ENCODE measurements around the gene FBF1. TPM values are rescaled to one million over a fixed set of nuclear protein-coding genes. Genes with fewer than 3 reads are reported as not detected.
A peak's percentile ranks its signal among the peaks of the same experiment; 100 is the strongest.

FBF1 gene
- total RNA-seq, 1 donor from 2014 or later = 19.4 TPM

- peaks cover 11% of the 10 kb centered on the region for H3K36me3 Mint-ChIP-seq (ENCODE audit: low read depth)
- no peak for DNase-seq (ENCODE audit: low spot score)
- H3K27ac Mint-ChIP-seq = no peak overlapping the region
- no peak overlapping the region for H3K4me3 Mint-ChIP-seq
- no peaks in the 10 kb centered on the region for H3K27me3 Mint-ChIP-seq (ENCODE audit: insufficient read depth)
- H3K9me3 Mint-ChIP-seq = no peaks in the 10 kb centered on the region
- intact Hi-C loops (cut with micrococcal nuclease) = loop anchor here (10.0 kb wide), 1 partner anchor 372 kb away; no protein-coding TSS in a partner anchor
- H3K4me1 Mint-ChIP-seq (ENCODE audit: low read depth) = peaks cover 16% of the 10 kb centered on the region
Observed at GRCh38 chr17:75902406-75902805, 38.4 kb downstream of the FBF1 start.

GRCh38 chr17:75901727-75902126 is 39.1 kb downstream of the FBF1 start:
- Mint-ChIP-seq H3K4me1 (ENCODE audit: low read depth) (peaks cover 19% of the 10 kb centered on the region), H3K27me3 (ENCODE audit: insufficient read depth) (no peaks in the 10 kb centered on the region), H3K4me3 (no peak overlapping the region), H3K36me3 (ENCODE audit: low read depth) (peaks cover 11% of the 10 kb centered on the region), H3K27ac (no peak overlapping the region), H3K9me3 (no peaks in the 10 kb centered on the region)
- DNase-seq (ENCODE audit: low spot score) = no peak
- intact Hi-C loops (cut with micrococcal nuclease) = loop anchor here (10.0 kb wide), 1 partner anchor 373 kb away; no protein-coding TSS in a partner anchor

DNA sequence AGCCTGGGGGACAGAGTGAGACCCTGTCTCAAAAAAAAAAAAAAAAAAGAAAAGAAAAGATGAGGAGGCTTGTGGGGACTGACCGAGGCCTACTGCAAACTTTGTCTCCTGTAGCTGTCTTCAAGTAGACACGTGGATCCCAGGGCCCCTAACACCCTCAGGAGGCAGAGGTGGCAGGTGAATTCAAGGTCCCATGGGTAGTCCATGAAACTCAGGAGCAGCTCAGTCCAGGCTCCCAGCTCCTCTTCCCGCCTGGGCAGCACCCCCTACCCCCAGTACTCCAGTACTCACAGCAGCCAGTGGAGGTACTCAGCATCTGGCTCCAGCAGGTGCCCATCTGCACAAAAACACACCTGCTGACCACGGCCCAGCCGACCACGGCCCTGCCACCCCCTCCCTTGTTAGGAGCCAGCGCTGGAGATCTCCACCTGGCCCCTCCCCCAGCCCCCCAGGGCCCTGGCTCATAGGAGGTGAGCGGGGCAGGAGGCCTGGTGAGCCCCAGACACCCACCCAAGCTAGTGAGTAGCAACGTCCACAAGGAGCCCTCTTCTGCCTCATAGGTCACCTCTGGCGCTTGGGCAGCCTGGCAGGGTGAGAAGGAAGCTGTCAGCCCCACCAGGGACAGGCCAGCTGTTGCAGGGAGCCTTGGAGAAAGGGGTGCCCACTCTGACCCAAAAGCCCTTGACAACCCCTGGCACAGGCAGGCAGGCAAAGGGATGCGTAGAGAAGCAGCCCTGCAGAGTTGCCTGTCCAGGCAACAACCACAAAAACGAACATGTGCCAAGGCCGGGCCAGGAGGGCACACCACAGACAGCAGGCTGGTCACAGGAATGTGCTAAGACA is 39.9 kb downstream of the FBF1 start:
- Mint-ChIP-seq H3K36me3 (ENCODE audit: low read depth) (peaks cover 11% of the 10 kb centered on the region), H3K9me3 (no peaks in the 10 kb centered on the region), H3K4me1 (ENCODE audit: low read depth) (peaks cover 12% of the 10 kb centered on the region), H3K27ac (no peak overlapping the region), H3K27me3 (ENCODE audit: insufficient read depth) (no peaks in the 10 kb centered on the region), H3K4me3 (no peak overlapping the region)
- intact Hi-C loops (cut with micrococcal nuclease) = loop anchor here (10.0 kb wide), 1 partner anchor 374 kb away; no protein-coding TSS in a partner anchor
- no peak for DNase-seq (ENCODE audit: low spot score)

GRCh38 chr17:75899767-75900468 is 40.9 kb downstream of the FBF1 start:
- Mint-ChIP-seq H3K27ac (no peak overlapping the region), H3K36me3 (ENCODE audit: low read depth) (peaks cover 20% of the 10 kb centered on the region)

DNA sequence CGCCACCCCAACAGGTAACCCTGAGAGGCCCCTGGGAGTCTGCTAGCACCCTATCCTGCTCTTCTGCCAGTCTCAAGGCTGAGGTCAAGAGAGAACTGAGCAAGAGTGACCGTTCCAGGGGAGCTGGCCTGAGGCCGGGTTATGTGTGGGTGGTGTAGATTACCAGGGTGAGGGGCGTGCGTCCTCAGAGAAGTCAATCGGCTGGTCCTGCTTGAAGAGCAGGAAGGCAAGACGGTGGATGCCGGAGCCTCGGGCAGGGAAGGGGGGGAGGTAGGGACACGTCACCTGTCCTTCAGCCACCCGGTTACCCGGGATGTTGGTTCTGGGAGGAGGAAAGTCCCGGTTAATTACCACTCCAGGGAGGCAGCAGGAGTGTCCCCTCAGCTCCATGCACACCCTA is 41.5 kb downstream of the FBF1 start:
- Mint-ChIP-seq H3K9me3 (no peaks in the 10 kb centered on the region), H3K27me3 (ENCODE audit: insufficient read depth) (no peaks in the 10 kb centered on the region), H3K27ac (no peak overlapping the region), H3K36me3 (ENCODE audit: low read depth) (peaks cover 20% of the 10 kb centered on the region), H3K4me1 (ENCODE audit: low read depth) (peaks cover 22% of the 10 kb centered on the region), H3K4me3 (no peak overlapping the region)
- intact Hi-C loops (cut with micrococcal nuclease) = loop anchor here (5.0 kb wide), 1 partner anchor 122 kb away; a partner anchor contains a TSS
- DNase-seq (ENCODE audit: low spot score) = no peak

More at GRCh38 chr17:75899767-75900468, 40.9 kb downstream of the FBF1 start:
- no peak for DNase-seq (ENCODE audit: low spot score)
- Mint-ChIP-seq H3K4me3 (no peak overlapping the region), H3K4me1 (ENCODE audit: low read depth) (peaks cover 20% of the 10 kb centered on the region), H3K9me3 (no peaks in the 10 kb centered on the region), H3K27me3 (ENCODE audit: insufficient read depth) (no peaks in the 10 kb centered on the region)
- intact Hi-C loops (cut with micrococcal nuclease) = loop anchor here (5.0 to 10.0 kb wide), 2 partner anchors 123 to 375 kb away; a partner anchor contains a TSS

DNA sequence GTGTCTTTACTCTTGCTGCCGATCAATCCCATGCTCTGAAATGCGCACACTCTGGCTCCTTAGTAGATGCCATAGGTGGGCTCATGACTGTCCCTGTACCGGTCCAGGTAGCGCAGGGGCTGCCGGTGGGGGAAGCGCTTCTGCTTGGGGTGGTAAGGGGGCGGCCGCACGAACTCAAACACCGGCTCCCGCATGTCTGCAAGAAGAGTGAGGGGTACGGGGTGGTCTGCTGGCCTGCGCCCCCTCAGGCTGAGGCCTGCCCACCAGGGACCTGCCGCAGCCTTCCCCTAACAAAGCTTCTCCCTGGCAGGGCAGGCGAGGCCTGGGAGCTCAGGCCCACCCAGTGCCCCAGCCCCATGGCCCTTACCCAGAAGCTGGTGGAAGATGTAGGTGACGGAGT is 42.1 kb downstream of the FBF1 start:
- intact Hi-C loops (cut with micrococcal nuclease) = loop anchor here (5.0 kb wide), 1 partner anchor 121 kb away; a partner anchor contains a TSS
- H3K4me1 Mint-ChIP-seq (ENCODE audit: low read depth) = peaks cover 24% of the 10 kb centered on the region
- no peak overlapping the region for H3K27ac Mint-ChIP-seq
- no peak for DNase-seq (ENCODE audit: low spot score)
- peak overlapping the region; percentile 15 for H3K4me3 Mint-ChIP-seq
- H3K36me3 Mint-ChIP-seq (ENCODE audit: low read depth) = peaks cover 22% of the 10 kb centered on the region
- H3K27me3 Mint-ChIP-seq (ENCODE audit: insufficient read depth) = no peaks in the 10 kb centered on the region
- H3K9me3 Mint-ChIP-seq = no peaks in the 10 kb centered on the region

GRCh38 chr17:75898065-75898464 is 42.8 kb downstream of the FBF1 start:
- H3K27ac Mint-ChIP-seq = no peak overlapping the region
- intact Hi-C loops (cut with micrococcal nuclease) = loop anchor here (5.0 kb wide), 1 partner anchor 121 kb away; a partner anchor contains a TSS

DNA sequence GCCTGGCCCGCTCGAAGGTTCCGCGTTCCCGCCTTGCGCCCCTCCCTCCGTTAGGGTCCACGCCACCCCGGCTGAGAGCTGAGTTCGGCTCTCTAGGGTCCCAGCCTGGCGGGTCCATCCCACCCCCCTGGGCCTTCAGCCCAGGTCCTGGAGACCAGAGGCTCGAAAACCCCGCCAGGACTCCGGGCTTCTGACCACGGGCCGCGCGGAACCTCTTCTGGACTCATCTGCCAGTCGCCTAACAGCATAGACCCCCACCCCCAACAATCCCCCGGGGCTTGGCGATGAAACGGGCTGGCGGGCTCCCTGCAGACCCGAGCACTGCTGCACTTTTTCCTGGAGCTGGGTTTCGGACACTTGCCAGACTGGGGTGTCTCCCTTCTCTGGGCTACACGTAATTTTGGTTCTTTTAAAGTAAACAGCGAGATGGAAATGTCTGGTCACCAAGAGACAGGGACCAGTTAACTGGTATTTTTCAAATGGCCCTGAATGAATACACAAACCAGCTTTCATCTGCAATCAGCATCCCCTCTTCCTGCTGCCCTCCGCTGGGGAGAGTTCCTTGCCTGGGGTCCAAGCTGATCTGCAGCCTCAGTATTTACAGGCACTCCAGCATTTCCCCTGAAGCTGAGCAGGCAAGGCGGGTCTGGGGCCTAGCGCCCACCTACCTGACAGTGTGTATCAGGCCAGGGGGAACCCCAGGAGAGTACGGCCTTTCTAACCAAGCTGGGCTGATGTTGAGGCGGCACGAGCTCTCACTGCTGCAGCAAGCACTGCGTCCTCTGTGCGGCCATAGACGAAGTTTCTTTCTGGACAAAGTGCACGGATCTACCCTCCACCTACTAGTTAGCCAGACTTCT is 43.5 kb downstream of the FBF1 start:
- Mint-ChIP-seq H3K27ac (peak overlapping the region; percentile 68), H3K27me3 (ENCODE audit: insufficient read depth) (no peaks in the 10 kb centered on the region), H3K36me3 (ENCODE audit: low read depth) (peaks cover 23% of the 10 kb centered on the region), H3K4me3 (peak overlapping the region; percentile 77), H3K9me3 (no peaks in the 10 kb centered on the region), H3K4me1 (ENCODE audit: low read depth) (peaks cover 26% of the 10 kb centered on the region)
- DNase-seq (ENCODE audit: low spot score) = no peak
- intact Hi-C loops (cut with micrococcal nuclease) = loop anchor here (5.0 kb wide), 1 partner anchor 120 kb away; a partner anchor contains a TSS

More at GRCh38 chr17:75898065-75898464, 42.8 kb downstream of the FBF1 start:
- Mint-ChIP-seq H3K4me1 (ENCODE audit: low read depth) (peaks cover 26% of the 10 kb centered on the region), H3K36me3 (ENCODE audit: low read depth) (peaks cover 23% of the 10 kb centered on the region), H3K27me3 (ENCODE audit: insufficient read depth) (no peaks in the 10 kb centered on the region), H3K9me3 (no peaks in the 10 kb centered on the region), H3K4me3 (peak overlapping the region; percentile 77)
- no peak for DNase-seq (ENCODE audit: low spot score)

DNA sequence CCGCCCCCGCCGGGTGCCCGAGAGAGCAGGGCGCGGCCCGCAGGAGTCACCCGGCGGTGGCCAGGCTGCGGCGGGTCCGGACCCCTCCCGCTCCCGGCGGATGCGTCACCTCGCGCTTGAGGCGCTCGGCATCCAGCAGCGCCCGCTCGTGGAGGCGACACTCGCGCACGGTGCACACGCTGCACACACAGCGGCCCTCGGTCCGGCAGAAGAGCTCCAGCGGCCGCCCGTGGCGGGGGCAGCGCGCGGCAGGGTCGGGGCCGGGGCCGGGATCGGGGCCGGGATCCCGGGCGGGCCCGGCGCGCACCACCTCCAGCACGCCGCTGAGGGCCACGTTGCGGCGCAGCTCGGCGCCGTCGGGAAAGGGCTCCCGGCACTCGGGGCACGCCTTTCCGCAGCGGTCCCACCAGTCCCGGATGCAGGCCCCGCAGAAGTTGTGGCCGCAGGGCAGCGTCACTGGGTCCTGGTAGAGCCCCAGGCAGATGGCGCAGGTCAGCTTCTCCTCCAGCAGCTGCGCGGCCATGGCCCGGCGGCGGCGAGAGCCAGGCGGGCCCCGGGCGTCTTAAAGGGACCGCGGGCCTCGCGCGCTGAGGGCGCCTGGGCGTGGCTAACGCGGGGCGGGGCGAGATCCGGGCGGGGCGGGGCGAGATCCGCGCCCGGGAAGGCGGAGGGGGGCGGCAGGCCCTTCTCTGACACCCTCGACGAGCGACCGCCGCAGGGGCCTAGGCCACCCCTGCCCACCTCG is 44.3 kb downstream of the FBF1 start, which contains the start of gene TRIM65:
TRIM65 (minus strand) TSS at position 537 of the 745 bp plus-strand sequence; CDS start at position 523, 14 bp downstream.
- peak within 1 kb of the TSS; percentile 77 for H3K27ac Mint-ChIP-seq
- H3K4me3 Mint-ChIP-seq = peak within 1 kb of the TSS; percentile 91
- peaks cover 26% of the 10 kb centered on the region for H3K4me1 Mint-ChIP-seq (ENCODE audit: low read depth)
- H3K36me3 Mint-ChIP-seq (ENCODE audit: low read depth) = peaks cover 21% of the 10 kb centered on the region
- no peaks in the 10 kb centered on the region for H3K9me3 Mint-ChIP-seq
- DNase-seq (ENCODE audit: low spot score) = peak; percentile 73
- no peaks in the 10 kb centered on the region for H3K27me3 Mint-ChIP-seq (ENCODE audit: insufficient read depth)
- intact Hi-C loops (cut with micrococcal nuclease) = loop anchor here (1.0 to 5.0 kb wide), 3 partner anchors 8 to 119 kb away; partner anchors contain the start of genes MRPL38 and WBP2

GRCh38 chr17:75895370-75896155 is 45.3 kb downstream of the FBF1 start:
- Mint-ChIP-seq H3K27me3 (ENCODE audit: insufficient read depth) (no peaks in the 10 kb centered on the region), H3K36me3 (ENCODE audit: low read depth) (peaks cover 22% of the 10 kb centered on the region), H3K27ac (peak overlapping the region; percentile 77), H3K9me3 (no peaks in the 10 kb centered on the region), H3K4me3 (peak overlapping the region; percentile 91), H3K4me1 (ENCODE audit: low read depth) (peaks cover 26% of the 10 kb centered on the region)
- intact Hi-C loops (cut with micrococcal nuclease) = loop anchor here (1.0 to 5.0 kb wide), 4 partner anchors 9 to 118 kb away; partner anchors contain the start of genes MRPL38 and WBP2
- DNase-seq (ENCODE audit: low spot score) = no peak
